ENCODE results near the gene MIPOL1.

GRCh38 chr14:37202812-37203211 lies 5.1 kb downstream of the MIPOL1 start:
- no peak for TF ChIP-seq CTCF (IDR thresholded peaks at IDR 0.05)
- TF ChIP-seq POLR2A (IDR thresholded peaks at IDR 0.05): no peak
